Osteoblast (primary cell): Measurements from ENCODE around the gene ANKRD50. TPM values are rescaled to one million over a fixed set of nuclear protein-coding genes. Genes with fewer than 3 reads are reported as not detected.

Experiments used
- DNase-seq: peaks from one replicate; pipeline ENCODE4 v3.0.0; 2011; ENCODE audit warnings: low spot score, mixed read lengths; ENCODE audit not compliant: insufficient read length; ENCODE audit errors: missing footprints
- H2AFZ ChIP-seq: 2 replicates; pipeline ENCODE4 v1.6.0; 2011; ENCODE audit warnings: mild to moderate bottlenecking, low read length
- H3K27ac ChIP-seq: 2 replicates; pipeline ENCODE4 v1.5.1; 2011; ENCODE audit warnings: mild to moderate bottlenecking, low read depth, low read length, moderate library complexity
- H3K27me3 ChIP-seq: 2 replicates; pipeline ENCODE4 v1.6.0; 2012; ENCODE audit warnings: mild to moderate bottlenecking, control low read depth, inconsistent platforms, low read length, moderate library complexity; ENCODE audit not compliant: insufficient read depth
- H3K36me3 ChIP-seq: 2 replicates; pipeline ENCODE4 v1.5.1; 2011; ENCODE audit warnings: mild to moderate bottlenecking, low read length, control low read depth, moderate library complexity; ENCODE audit not compliant: insufficient read depth
- H3K4me1 ChIP-seq: 2 replicates; pipeline ENCODE4 v1.5.1; 2011; ENCODE audit warnings: mild to moderate bottlenecking, low read length, control low read depth, moderate library complexity; ENCODE audit not compliant: insufficient read depth
- H3K4me2 ChIP-seq: 2 replicates; pipeline ENCODE4 v1.6.0; 2011; ENCODE audit warnings: mild to moderate bottlenecking, low read length; ENCODE audit not compliant: insufficient read depth
- H3K4me3 ChIP-seq: fragments of 200-600 bp; sonication (generic); 3 replicates; pipeline ENCODE4 v1.5.1; 2012; ENCODE audit warnings: mild to moderate bottlenecking, low read length, inconsistent platforms; ENCODE audit not compliant: insufficient read depth
- H3K79me2 ChIP-seq: 2 replicates; pipeline ENCODE4 v1.6.0; 2012; ENCODE audit warnings: mild to moderate bottlenecking, low read length, control low read depth, inconsistent platforms; ENCODE audit not compliant: insufficient read depth
- H3K9me3 ChIP-seq: 2 replicates; pipeline ENCODE4 v1.5.1; 2011; ENCODE audit warnings: low read depth, low read length, control low read depth
- H4K20me1 ChIP-seq: 2 replicates; pipeline ENCODE4 v1.6.0; 2012; ENCODE audit warnings: mild to moderate bottlenecking, low read length, control low read depth; ENCODE audit not compliant: insufficient read depth
- total RNA-seq: library from RNA; depleted of rRNA; stranded (reverse); fragments of >200 nt; gene quantifications from 2 replicates; pipeline ENCODE4 v1.2.3, GENCODE V29; 2012
- TF ChIP-seq, protein P1 (sequence below): IDR thresholded peaks from 2 replicates; pipeline ENCODE4 v1.5.1; 2011; ENCODE audit warnings: mild to moderate bottlenecking, low read depth, low read length, moderate library complexity; ENCODE audit errors: extremely low read depth

The ANKRD50 gene
- total RNA-seq, 1 donor = 27.5 TPM

DNA sequence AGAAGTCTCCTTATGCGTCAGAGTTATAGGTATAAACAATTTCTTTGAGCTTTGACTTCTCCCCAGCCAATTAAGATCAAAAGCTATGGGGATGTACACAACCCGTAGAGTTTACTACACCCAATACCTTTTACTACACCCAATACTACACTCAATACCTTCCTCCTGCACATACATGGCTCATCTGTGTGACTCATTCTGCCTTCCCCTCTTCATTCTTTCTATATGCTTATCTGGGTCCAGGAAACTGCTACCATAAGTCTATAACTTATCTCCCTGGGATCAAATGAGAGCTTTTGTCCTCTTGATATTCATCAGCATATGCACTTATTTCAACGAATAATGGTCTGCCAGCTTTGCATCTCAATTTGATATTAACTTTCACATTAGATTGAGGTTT lies 28.2 kb downstream of the ANKRD50 start:
- Histone ChIP-seq H3K79me2 (peaks cover 78% of the 10 kb centered on the region), H3K36me3 (peaks cover 4% of the 10 kb centered on the region), H3K27ac (no peak overlapping the region), H3K9me3 (no peaks in the 10 kb centered on the region), H3K4me1 (no peaks in the 10 kb centered on the region), H4K20me1 (peaks cover 6% of the 10 kb centered on the region), H3K4me3 (no peak overlapping the region), H3K4me2 (no peak overlapping the region), H3K27me3 (no peaks in the 10 kb centered on the region), H2AFZ (no peak overlapping the region)
- TF ChIP-seq, protein P1, sequence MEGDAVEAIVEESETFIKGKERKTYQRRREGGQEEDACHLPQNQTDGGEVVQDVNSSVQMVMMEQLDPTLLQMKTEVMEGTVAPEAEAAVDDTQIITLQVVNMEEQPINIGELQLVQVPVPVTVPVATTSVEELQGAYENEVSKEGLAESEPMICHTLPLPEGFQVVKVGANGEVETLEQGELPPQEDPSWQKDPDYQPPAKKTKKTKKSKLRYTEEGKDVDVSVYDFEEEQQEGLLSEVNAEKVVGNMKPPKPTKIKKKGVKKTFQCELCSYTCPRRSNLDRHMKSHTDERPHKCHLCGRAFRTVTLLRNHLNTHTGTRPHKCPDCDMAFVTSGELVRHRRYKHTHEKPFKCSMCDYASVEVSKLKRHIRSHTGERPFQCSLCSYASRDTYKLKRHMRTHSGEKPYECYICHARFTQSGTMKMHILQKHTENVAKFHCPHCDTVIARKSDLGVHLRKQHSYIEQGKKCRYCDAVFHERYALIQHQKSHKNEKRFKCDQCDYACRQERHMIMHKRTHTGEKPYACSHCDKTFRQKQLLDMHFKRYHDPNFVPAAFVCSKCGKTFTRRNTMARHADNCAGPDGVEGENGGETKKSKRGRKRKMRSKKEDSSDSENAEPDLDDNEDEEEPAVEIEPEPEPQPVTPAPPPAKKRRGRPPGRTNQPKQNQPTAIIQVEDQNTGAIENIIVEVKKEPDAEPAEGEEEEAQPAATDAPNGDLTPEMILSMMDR = no peak
- no peak for DNase-seq

DNA sequence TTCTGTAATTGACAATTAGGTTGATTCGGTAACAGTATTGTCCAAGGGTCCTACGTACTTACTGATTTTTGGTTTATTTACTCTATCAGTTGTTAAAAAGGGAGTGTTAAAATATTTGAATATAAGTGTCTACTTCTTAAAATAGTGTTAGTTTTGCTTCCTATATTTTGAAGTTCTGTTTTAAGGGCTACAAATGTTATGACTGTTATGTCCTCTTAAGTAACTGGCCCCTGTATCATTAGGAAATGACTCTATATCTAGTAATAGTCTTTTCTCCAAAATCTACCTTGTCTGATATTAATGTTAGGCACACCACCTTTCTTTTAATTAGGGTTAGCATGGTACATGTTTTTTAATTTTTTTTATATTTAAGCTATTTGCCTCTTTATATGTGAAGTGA lies 30.1 kb downstream of the ANKRD50 start:
- Histone ChIP-seq H3K79me2 (peaks cover 68% of the 10 kb centered on the region), H2AFZ (no peak overlapping the region)
- TF ChIP-seq, protein P1 = no peak

DNA sequence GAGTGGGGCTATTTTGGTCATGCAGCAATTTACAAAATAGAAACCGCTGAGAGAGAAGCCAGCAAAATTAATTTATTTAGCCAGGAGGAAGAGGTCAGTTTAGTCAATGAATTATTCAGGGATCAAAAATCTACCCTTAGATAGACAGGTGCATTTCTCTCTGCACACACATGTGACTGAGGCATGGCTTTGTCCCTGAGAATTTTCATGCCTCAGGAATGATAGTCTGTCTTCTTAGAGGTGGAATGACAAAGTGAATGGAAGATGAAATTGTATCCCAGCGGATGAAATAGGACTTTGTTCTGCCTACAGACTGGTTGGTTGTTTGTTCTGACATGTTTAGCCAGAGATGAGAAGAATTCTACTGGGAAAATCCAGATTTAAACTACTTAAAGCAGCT lies 46.0 kb downstream of the ANKRD50 start:
- Histone ChIP-seq H3K27me3 (no peaks in the 10 kb centered on the region), H4K20me1 (no peaks in the 10 kb centered on the region), H2AFZ (no peak overlapping the region), H3K4me3 (no peak overlapping the region), H3K4me1 (no peaks in the 10 kb centered on the region), H3K36me3 (peaks cover 34% of the 10 kb centered on the region), H3K79me2 (peaks cover 18% of the 10 kb centered on the region), H3K27ac (no peak overlapping the region), H3K4me2 (no peak overlapping the region), H3K9me3 (no peaks in the 10 kb centered on the region)
- TF ChIP-seq, protein P1 = no peak
- DNase-seq = no peak

More for the DNA sequence above, 30.1 kb downstream of the ANKRD50 start:
- H3K4me3 ChIP-seq = no peak overlapping the region
- H3K9me3 ChIP-seq = no peaks in the 10 kb centered on the region
- H3K4me1 ChIP-seq = no peaks in the 10 kb centered on the region
- peaks cover 6% of the 10 kb centered on the region for H4K20me1 ChIP-seq
- DNase-seq = no peak
- H3K27ac ChIP-seq = no peak overlapping the region
- H3K4me2 ChIP-seq = no peak overlapping the region
- no peaks in the 10 kb centered on the region for H3K27me3 ChIP-seq
- H3K36me3 ChIP-seq = peaks cover 6% of the 10 kb centered on the region

DNA sequence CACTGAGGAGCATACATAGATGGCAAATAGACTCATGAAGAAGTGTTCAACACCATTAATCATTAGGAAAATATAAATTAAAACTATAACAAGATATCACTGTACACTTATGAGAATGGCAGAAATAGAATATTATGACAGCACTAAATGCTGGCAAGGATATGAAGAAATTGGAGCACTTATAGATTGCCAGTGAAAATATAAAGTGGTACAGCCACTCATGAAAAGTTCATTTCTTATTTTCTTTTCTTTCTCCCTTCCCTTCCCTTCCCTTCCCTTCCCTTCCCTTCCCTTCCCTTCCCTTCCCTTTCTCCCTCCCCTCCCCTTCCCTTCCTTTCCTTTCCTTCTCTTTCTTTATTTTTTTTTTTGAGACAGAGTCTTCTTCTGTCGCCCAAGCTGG lies 53.7 kb downstream of the ANKRD50 start:
- Histone ChIP-seq H3K27me3 (no peaks in the 10 kb centered on the region), H3K79me2 (no peaks in the 10 kb centered on the region), H3K4me3 (no peak overlapping the region), H3K36me3 (no peaks in the 10 kb centered on the region), H3K9me3 (no peaks in the 10 kb centered on the region), H3K4me2 (no peak overlapping the region), H3K4me1 (no peaks in the 10 kb centered on the region), H4K20me1 (no peaks in the 10 kb centered on the region), H3K27ac (no peak overlapping the region), H2AFZ (no peak overlapping the region)
- TF ChIP-seq, protein P1 = no peak
- no peak for DNase-seq
